T-helper 2 cell (primary cell): ENCODE measurements around the gene NCKAP5L.
"Not testable (repeated sequence)": the region's sequence is repeated elsewhere in the genome, so short reads cannot be mapped to it uniquely, and the experiment has no call there.

Experiments used
- DNase-seq, 5 experiments: peaks; one replicate each; pipeline versions ENCODE4 v3.0.0 to v3.0.0-alpha.2; 2012 to 2022

NCKAP5L gene

GRCh38 chr12:49777800-49778748 is 50.1 kb downstream of the NCKAP5L start:
- DNase-seq: peak; percentile 50 to 68 (median 53)

- DNase-seq: no peak
Measured at GRCh38 chr12:49777341-49777740, 50.9 kb downstream of the NCKAP5L start.

- DNase-seq: no peak
Measured at GRCh38 chr12:49776858-49777257, 51.4 kb downstream of the NCKAP5L start.

GRCh38 chr12:49776413-49776812 is 51.8 kb downstream of the NCKAP5L start:
- peak in 4 of 5 experiments; percentile 11 to 76 (median 27) for DNase-seq

- DNase-seq: not testable (repeated sequence)
Measured at GRCh38 chr12:49773102-49773501, 55.1 kb downstream of the NCKAP5L start.

- no peak for DNase-seq
Measured at GRCh38 chr12:49767333-49767732, 60.9 kb downstream of the NCKAP5L start.

- DNase-seq: no peak
Measured at GRCh38 chr12:49766115-49766455, 62.1 kb downstream of the NCKAP5L start.

- DNase-seq: no peak
Measured at GRCh38 chr12:49764126-49764525, 64.1 kb downstream of the NCKAP5L start.

GRCh38 chr12:49763006-49763591 is 65.1 kb downstream of the NCKAP5L start:
- DNase-seq: peak; percentile 56 to 73 (median 72)

GRCh38 chr12:49762468-49762847 is 65.8 kb downstream of the NCKAP5L start:
- peak in 2 of 5 experiments; percentile 12 to 63 for DNase-seq

- DNase-seq: peak in 1 of 5 experiments; percentile 35
Measured at GRCh38 chr12:49761677-49762467, 66.3 kb downstream of the NCKAP5L start.

GRCh38 chr12:49750996-49751393 is 77.2 kb downstream of the NCKAP5L start:
- no peak for DNase-seq

- peak in 4 of 5 experiments; percentile 11 to 87 (median 27) for DNase-seq
Measured at GRCh38 chr12:49750027-49750995, 77.9 kb downstream of the NCKAP5L start.

- DNase-seq: no peak
Measured at GRCh38 chr12:49748800-49749199, 79.4 kb downstream of the NCKAP5L start.

- DNase-seq: no peak
Measured at GRCh38 chr12:49748306-49748705, 79.9 kb downstream of the NCKAP5L start.

GRCh38 chr12:49744363-49744885 is 83.8 kb downstream of the NCKAP5L start:
- DNase-seq: no peak

- DNase-seq: peak; percentile 75 to 94 (median 89)
Measured at GRCh38 chr12:49741882-49742620, 86.2 kb downstream of the NCKAP5L start.
